HG03196 (cell line): ENCODE measurements around the gene RRM1.
A peak's percentile ranks its signal among the peaks of the same experiment; 100 is the strongest.
"Not testable (repeated sequence)": the region's sequence is repeated elsewhere in the genome, so short reads cannot be mapped to it uniquely, and the experiment has no call there.

ENCODE experiments used
- ATAC-seq: cut with Tn5 transposase; IDR thresholded peaks from one replicate; pipeline ENCODE4 v1.9.1; 2021; ENCODE audit not compliant: unreplicated experiment

RRM1 gene

GRCh38 chr11:4134806-4135205, 40.2 kb downstream of the RRM1 start:
- no peak for ATAC-seq

GRCh38 chr11:4138497-4138896, 43.9 kb downstream of the RRM1 start:
- ATAC-seq: no peak

GRCh38 chr11:4140067-4140636, 45.6 kb downstream of the RRM1 start:
- no peak for ATAC-seq

- ATAC-seq: no peak
Observed at GRCh38 chr11:4146070-4146771, 51.6 kb downstream of the RRM1 start.

- no peak for ATAC-seq
Observed at GRCh38 chr11:4146772-4147098, 52.1 kb downstream of the RRM1 start.

GRCh38 chr11:4154503-4154902, 59.9 kb downstream of the RRM1 start:
- no peak for ATAC-seq

GRCh38 chr11:4156571-4156970, 62.0 kb downstream of the RRM1 start:
- no peak for ATAC-seq

- not testable (repeated sequence) for ATAC-seq
Observed at GRCh38 chr11:4158818-4159217, 64.2 kb downstream of the RRM1 start.

- no peak for ATAC-seq
Observed at GRCh38 chr11:4161305-4161704, 66.7 kb downstream of the RRM1 start.

GRCh38 chr11:4164884-4165590, 70.4 kb downstream of the RRM1 start:
- ATAC-seq: no peak

GRCh38 chr11:4167292-4167691, 72.7 kb downstream of the RRM1 start:
- no peak for ATAC-seq

GRCh38 chr11:4167758-4168157, 73.2 kb downstream of the RRM1 start:
- ATAC-seq: no peak

- ATAC-seq: not testable (repeated sequence)
Observed at GRCh38 chr11:4175620-4176350, 81.2 kb downstream of the RRM1 start.

GRCh38 chr11:4178813-4179662, 84.4 kb downstream of the RRM1 start:
- ATAC-seq: no peak

- ATAC-seq: no peak
Observed at GRCh38 chr11:4180441-4181183, 86.0 kb downstream of the RRM1 start.

- ATAC-seq: peak; percentile 65
Observed at GRCh38 chr11:4181782-4182721, 87.5 kb downstream of the RRM1 start.

- ATAC-seq: no peak
Observed at GRCh38 chr11:4183410-4184057, 88.9 kb downstream of the RRM1 start.

GRCh38 chr11:4184163-4184916, 89.7 kb downstream of the RRM1 start:
- ATAC-seq: no peak
